ENCODE results near the gene SLC35A5.
"Not testable (repeated sequence)": the region's sequence is repeated elsewhere in the genome, so short reads cannot be mapped to it uniquely, and the experiment has no call there.

SLC35A5 gene

GRCh38 chr3:112561734-112562529 lies at the start of gene SLC35A5, which contains the start of gene ATG3:
Gene SLC35A5, plus strand, starts transcription at chr3:112562045. Its CDS starts 1,359 bp downstream, at chr3:112563404.
Gene ATG3, minus strand, starts transcription at chr3:112561962. Its CDS starts 434 bp downstream, at chr3:112561528.
- DNase-seq = peak; percentile 78

- no peak for DNase-seq
These were observed 49.5 kb upstream of the SLC35A5 start for GRCh38 chr3:112512320-112512719.

- no peak for DNase-seq
These were observed 47.2 kb upstream of the SLC35A5 start for GRCh38 chr3:112514527-112515128.

GRCh38 chr3:112518970-112519369 lies 42.9 kb upstream of the SLC35A5 start:
- not testable (repeated sequence) for DNase-seq

GRCh38 chr3:112519424-112520001 lies 42.3 kb upstream of the SLC35A5 start:
- no peak for DNase-seq

GRCh38 chr3:112524127-112524526 lies 37.7 kb upstream of the SLC35A5 start:
- DNase-seq = not testable (repeated sequence)

GRCh38 chr3:112530573-112530972 lies 31.3 kb upstream of the SLC35A5 start:
- DNase-seq = no peak

- DNase-seq = no peak
These were observed 30.5 kb upstream of the SLC35A5 start for GRCh38 chr3:112531358-112531781.

GRCh38 chr3:112539825-112540650 lies 21.8 kb upstream of the SLC35A5 start:
- no peak for DNase-seq

GRCh38 chr3:112546216-112546759 lies 15.6 kb upstream of the SLC35A5 start:
- no peak for DNase-seq

GRCh38 chr3:112550859-112551258 lies 11.0 kb upstream of the SLC35A5 start:
- DNase-seq = no peak

GRCh38 chr3:112555535-112556170 lies 6.2 kb upstream of the SLC35A5 start:
- DNase-seq = no peak

GRCh38 chr3:112557976-112558375 lies 3.9 kb upstream of the SLC35A5 start:
- no peak for DNase-seq

GRCh38 chr3:112560307-112560706 lies 1.5 kb upstream of the SLC35A5 start:
- no peak for DNase-seq

GRCh38 chr3:112560721-112561483 lies 943 bp upstream of the SLC35A5 start:
- no peak for DNase-seq

- no peak for DNase-seq
These were observed 436 bp upstream of the SLC35A5 start for GRCh38 chr3:112561484-112561733.

- DNase-seq = not testable (repeated sequence)
These were observed 2.5 kb downstream of the SLC35A5 start for GRCh38 chr3:112564247-112564939.

- DNase-seq = no peak
These were observed 3.1 kb downstream of the SLC35A5 start for GRCh38 chr3:112564940-112565305.

- no peak for DNase-seq
These were observed 6.8 kb downstream of the SLC35A5 start for GRCh38 chr3:112568642-112569041.

GRCh38 chr3:112569265-112569664 lies 7.4 kb downstream of the SLC35A5 start:
- no peak for DNase-seq

GRCh38 chr3:112572701-112573100 lies 10.9 kb downstream of the SLC35A5 start:
- no peak for DNase-seq

Measured in cortex of kidney (tissue), 1 donor.